SK-N-MC (cell line): Measurements from ENCODE around the gene ARHGAP22.

ENCODE experiments used
- EZH2 ChIP-seq: fragments of 200-600 bp; sonication (generic); IDR thresholded peaks from one replicate; pipeline ENCODE4 v1.6.1; 2017; ENCODE audit warnings: antibody characterized with exemption
- POLR2AphosphoS5 ChIP-seq: IDR thresholded peaks from 2 replicates; pipeline ENCODE4 v1.6.1; 2012; ENCODE audit warnings: mild to moderate bottlenecking, low read depth, low read length, borderline replicate concordance

DNA sequence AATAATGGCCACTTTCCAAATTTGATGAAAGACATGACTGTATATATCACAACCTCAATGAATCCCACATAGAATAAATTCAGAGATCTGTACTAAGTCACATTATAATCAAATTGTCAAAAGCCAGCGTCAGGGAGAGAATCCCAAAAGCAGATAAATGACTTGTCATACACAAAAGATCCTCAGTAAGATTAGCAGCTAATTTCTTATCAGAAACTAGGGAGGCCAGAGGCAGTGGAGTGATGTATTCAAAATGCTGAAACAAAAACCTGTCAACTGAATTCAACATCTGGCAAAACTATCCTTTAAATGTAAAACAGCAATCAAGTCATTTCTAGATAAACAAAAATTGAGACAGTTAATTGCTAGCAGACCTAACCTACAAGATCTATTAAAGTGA, 11.6 kb upstream of the ARHGAP22 start:
- no peak for TF ChIP-seq POLR2AphosphoS5
- no peak for TF ChIP-seq EZH2
